Endothelial cell (in vitro differentiated cells): ENCODE data around the gene KRTAP10-11. TPM values are rescaled to one million over a fixed set of nuclear protein-coding genes. Genes with fewer than 3 reads are reported as not detected.

Experiments used
- DNase-seq: peaks from one replicate; pipeline ENCODE4 v3.0.0; 2021; ENCODE audit warnings: low spot score
- H3K27ac Mint-ChIP-seq: one replicate; pipeline ENCODE4 v1.8.0; 2021; ENCODE audit warnings: mixed read lengths, inconsistent platforms; ENCODE audit not compliant: unreplicated experiment
- H3K27me3 Mint-ChIP-seq: one replicate; pipeline ENCODE4 v1.8.0; 2021; ENCODE audit warnings: mild to moderate bottlenecking, moderate library complexity, mixed read lengths, inconsistent platforms; ENCODE audit not compliant: unreplicated experiment
- H3K36me3 Mint-ChIP-seq: one replicate; pipeline ENCODE4 v1.8.0; 2021; ENCODE audit warnings: mild to moderate bottlenecking, low read depth, mixed read lengths, inconsistent platforms; ENCODE audit not compliant: unreplicated experiment
- H3K4me1 Mint-ChIP-seq: one replicate; pipeline ENCODE4 v1.8.0; 2021; ENCODE audit warnings: mild to moderate bottlenecking, mixed read lengths, inconsistent platforms; ENCODE audit not compliant: unreplicated experiment
- H3K4me3 Mint-ChIP-seq: one replicate; pipeline ENCODE4 v1.8.0; 2021; ENCODE audit warnings: mild to moderate bottlenecking, mixed read lengths, inconsistent platforms; ENCODE audit not compliant: unreplicated experiment
- H3K9me3 Mint-ChIP-seq: one replicate; pipeline ENCODE4 v1.8.0; 2021; ENCODE audit warnings: mixed read lengths, inconsistent platforms; ENCODE audit not compliant: unreplicated experiment
- CTCF ChIP-seq: fragments of 200-600 bp; sonication (generic); IDR thresholded peaks from one replicate; pipeline ENCODE4 v1.5.0; 2021; ENCODE audit warnings: antibody characterized with exemption; ENCODE audit not compliant: unreplicated experiment
- total RNA-seq: library from RNA; stranded (reverse); fragmentation: NEBNext Ultra II Directional; extraction: Animal tissue kit (Norgen Biotek cat#: 25700); gene quantifications from one replicate; pipeline ENCODE4 v1.2.1, GENCODE V29; 2021; ENCODE audit not compliant: unreplicated experiment

The KRTAP10-11 gene
- total RNA-seq, 1 donor from 2014 or later: not detected

- Mint-ChIP-seq H3K4me3 (no peak overlapping the region), H3K27me3 (peaks cover 3% of the 10 kb centered on the region), H3K36me3 (no peaks in the 10 kb centered on the region), H3K4me1 (no peaks in the 10 kb centered on the region), H3K27ac (no peak overlapping the region), H3K9me3 (no peaks in the 10 kb centered on the region)
- no peak for TF ChIP-seq CTCF
- no peak for DNase-seq
Observed at GRCh38 chr21:44643741-44644310, 2.4 kb upstream of the KRTAP10-11 start.

- Mint-ChIP-seq H3K36me3 (no peaks in the 10 kb centered on the region), H3K4me1 (no peaks in the 10 kb centered on the region), H3K9me3 (no peaks in the 10 kb centered on the region), H3K27ac (no peak overlapping the region), H3K4me3 (no peak overlapping the region), H3K27me3 (peaks cover 5% of the 10 kb centered on the region)
- DNase-seq: no peak
- TF ChIP-seq CTCF: no peak
Observed at GRCh38 chr21:44644878-44645277, 1.3 kb upstream of the KRTAP10-11 start.

- H3K4me1 Mint-ChIP-seq: no peaks in the 10 kb centered on the region
- TF ChIP-seq CTCF: no peak
- no peaks in the 10 kb centered on the region for H3K36me3 Mint-ChIP-seq
- peaks cover 9% of the 10 kb centered on the region for H3K27me3 Mint-ChIP-seq
- DNase-seq: no peak
- no peak overlapping the region for H3K4me3 Mint-ChIP-seq
- H3K9me3 Mint-ChIP-seq: no peaks in the 10 kb centered on the region
- H3K27ac Mint-ChIP-seq: no peak overlapping the region
Observed at GRCh38 chr21:44647222-44647552, 973 bp downstream of the KRTAP10-11 start.

GRCh38 chr21:44648557-44649311, 2.5 kb downstream of the KRTAP10-11 start:
- no peaks in the 10 kb centered on the region for H3K4me1 Mint-ChIP-seq
- peaks cover 11% of the 10 kb centered on the region for H3K27me3 Mint-ChIP-seq
- no peaks in the 10 kb centered on the region for H3K9me3 Mint-ChIP-seq
- no peak overlapping the region for H3K27ac Mint-ChIP-seq
- DNase-seq: no peak
- no peak for TF ChIP-seq CTCF
- no peaks in the 10 kb centered on the region for H3K36me3 Mint-ChIP-seq
- no peak overlapping the region for H3K4me3 Mint-ChIP-seq

GRCh38 chr21:44649521-44650100, 3.4 kb downstream of the KRTAP10-11 start:
- Mint-ChIP-seq H3K27me3 (peaks cover 11% of the 10 kb centered on the region), H3K27ac (no peak overlapping the region), H3K4me3 (no peak overlapping the region), H3K4me1 (no peaks in the 10 kb centered on the region), H3K36me3 (no peaks in the 10 kb centered on the region), H3K9me3 (no peaks in the 10 kb centered on the region)
- no peak for TF ChIP-seq CTCF
- no peak for DNase-seq
